Transverse colon (tissue), 4 donors: ENCODE results near the gene ATMIN. TPM values are rescaled to one million over a fixed set of nuclear protein-coding genes. Genes with fewer than 3 reads are reported as not detected.

Experiments used
- DNase-seq: peaks from one replicate; pipeline ENCODE4 v3.0.0-alpha.2; 2019
- H3K27ac ChIP-seq, 4 donors: fragments of 200-600 bp; sonication (generic); 2 replicates each; pipeline ENCODE4 v1.5.1; 2016 to 2018; ENCODE audit warnings: inconsistent platforms in 4 of 4
- H3K27me3 ChIP-seq: fragments of 200-600 bp; sonication (generic); 2 replicates; pipeline ENCODE4 v1.5.1; 2017; ENCODE audit warnings: inconsistent platforms
- H3K36me3 ChIP-seq, 4 donors: fragments of 200-600 bp; sonication (generic); 2 replicates each; pipeline ENCODE4 v1.5.1; 2017 to 2019; ENCODE audit warnings: inconsistent platforms in 4 of 4
- H3K4me1 ChIP-seq, 4 donors: fragments of 200-600 bp; sonication (generic); 2 replicates each; pipeline ENCODE4 v1.5.1; 2017 to 2020; ENCODE audit warnings: inconsistent platforms in 4 of 4
- H3K4me3 ChIP-seq, 4 donors: fragments of 200-600 bp; sonication (generic); 1 replicate in 1 of 4; 2 replicates in 3 of 4; pipeline versions ENCODE4 v1.5.1 to v1.6.1; 2017 to 2019; ENCODE audit warnings: inconsistent platforms in 4 of 4
- H3K9me3 ChIP-seq, 2 donors: fragments of 200-600 bp; sonication (generic); 2 replicates each; pipeline ENCODE4 v1.5.1; 2017 to 2019; ENCODE audit warnings: inconsistent platforms in 2 of 2
- CTCF ChIP-seq, 5 experiments: fragments of 200-600 bp in 3 of 5; fragments of 450-650 bp in 2 of 5; sonication (generic) in 3 of 5; IDR thresholded peaks; 1 replicate in 2 of 5; 2 replicates in 3 of 5; pipeline ENCODE4 v1.5.1; 2016 to 2017; ENCODE audit warnings: antibody characterized with exemption in 5 of 5, inconsistent platforms in 3 of 5, mild to moderate bottlenecking in 2 of 5, moderate library complexity in 1 of 5
- EP300 ChIP-seq: sonication (generic); formaldehyde crosslinking; IDR thresholded peaks from one replicate; pipeline ENCODE4 v1.6.1; 2017; ENCODE audit warnings: antibody characterized with exemption, low read depth
- POLR2A ChIP-seq: fragments of 450-650 bp; IDR thresholded peaks from one replicate; pipeline ENCODE4 v1.6.1; 2016; ENCODE audit warnings: antibody characterized with exemption, mild to moderate bottlenecking, moderate library complexity
- POLR2AphosphoS5 ChIP-seq, 3 donors: sonication (generic); formaldehyde crosslinking; IDR thresholded peaks; one replicate each; pipeline ENCODE4 v1.6.1; 2016; ENCODE audit warnings: antibody characterized with exemption in 3 of 3
- WGBS, 2 donors: methylation state at CpG; one replicate each; pipeline ENCODE4 v1.1.5; 2018; ENCODE audit warnings: low coverage in 1 of 2; 5-methylcytosine and 5-hydroxymethylcytosine counted together
- in situ Hi-C, 4 donors: fragments of 200-750 bp; cut with MboI; loops; one replicate each; pipeline versions ENCODE4 v1.15.0 to v1.15.1; 2017; ENCODE audit warnings: low sequenced_read_pairs in 3 of 4, low pct_ligation_motif_present in 1 of 4, low pct_unique_long_range_greater_than_20kb in 1 of 4
- intact Hi-C: fragments of 100-400 bp; cut with DNase I; formaldehyde crosslinking; loops from one replicate; pipeline ENCODE4 v1.15.1; 2023; ENCODE audit warnings: low total_unique reads
- total RNA-seq, 4 donors: library from RNA; depleted of rRNA; stranded (reverse); fragments of >200 nt; gene quantifications; one replicate each; pipeline ENCODE4 v1.1.0, GENCODE V29; 2016

The ATMIN gene
- total RNA-seq, 4 donors from 2014 or later, result 24.7 to 86.0 (median 35.5) TPM

GRCh38 chr16:80993307-80993706, 42.3 kb upstream of the ATMIN start:
- intact Hi-C loops (no loop called here), in situ Hi-C loops (no loop called here)
- Histone ChIP-seq H3K4me1 (peaks cover 3 to 22% (median 20%) of the 10 kb centered on the region in 4 donors), H3K27me3 (no peaks in the 10 kb centered on the region), H3K27ac (no peak overlapping the region), H3K4me3 (no peak overlapping the region), H3K36me3 (no peaks in the 10 kb centered on the region), H3K9me3 (no peaks in the 10 kb centered on the region)
- WGBS, 2 donors, result 61 to 83% methylated on average over 6 of the region's 6 CpGs
- no peak for DNase-seq
- TF ChIP-seq POLR2A, result no peak
- no peak for TF ChIP-seq POLR2AphosphoS5 (IDR thresholded peaks at IDR 0.05)
- TF ChIP-seq CTCF (IDR thresholded peaks at IDR 0.05), result no peak
- no peak for TF ChIP-seq EP300

GRCh38 chr16:80993834-80994233, 41.8 kb upstream of the ATMIN start:
- intact Hi-C loops, result no loop called here
- in situ Hi-C loops, result no loop called here
- H3K36me3 ChIP-seq, result no peaks in the 10 kb centered on the region
- H3K9me3 ChIP-seq, result no peaks in the 10 kb centered on the region
- no peak for DNase-seq
- TF ChIP-seq EP300 (no peak), POLR2A (no peak), POLR2AphosphoS5 (IDR thresholded peaks at IDR 0.05) (no peak), CTCF (IDR thresholded peaks at IDR 0.05) (no peak)
- H3K4me3 ChIP-seq, result no peak overlapping the region
- H3K4me1 ChIP-seq, result peaks cover 3 to 22% (median 20%) of the 10 kb centered on the region in 4 donors
- H3K27ac ChIP-seq, result peak overlapping the region in 1 of 4 donors; percentile 2
- H3K27me3 ChIP-seq, result no peaks in the 10 kb centered on the region

GRCh38 chr16:80994451-80994850, 41.2 kb upstream of the ATMIN start:
- intact Hi-C loops (no loop called here), in situ Hi-C loops (no loop called here)
- H3K9me3 ChIP-seq, result no peaks in the 10 kb centered on the region
- peaks cover 3 to 22% (median 20%) of the 10 kb centered on the region in 4 donors for H3K4me1 ChIP-seq
- H3K36me3 ChIP-seq, result no peaks in the 10 kb centered on the region
- H3K27me3 ChIP-seq, result no peaks in the 10 kb centered on the region
- no peak overlapping the region for H3K4me3 ChIP-seq
- peak overlapping the region in 1 of 4 donors; percentile 2 for H3K27ac ChIP-seq
- TF ChIP-seq POLR2A (no peak), EP300 (no peak), CTCF (IDR thresholded peaks at IDR 0.05) (no peak)
- DNase-seq, result no peak

- in situ Hi-C loops, result no loop called here
- Histone ChIP-seq H3K4me3 (peak overlapping the region in 2 of 4 donors; percentile 9 to 46), H3K27ac (peak overlapping the region; percentile 45 to 77 (median 71)), H3K36me3 (no peaks in the 10 kb centered on the region), H3K27me3 (no peaks in the 10 kb centered on the region), H3K9me3 (no peaks in the 10 kb centered on the region), H3K4me1 (peaks cover 3 to 22% (median 20%) of the 10 kb centered on the region in 4 donors)
- intact Hi-C loops, result no loop called here
- TF ChIP-seq POLR2AphosphoS5 (IDR thresholded peaks at IDR 0.05) (no peak), EP300 (no peak), CTCF (IDR thresholded peaks at IDR 0.05) (no peak)
- 27 to 28% methylated on average over 4 of the region's 4 CpGs for WGBS, 2 donors
- no peak for DNase-seq
Observed at GRCh38 chr16:80996688-80997138, 38.9 kb upstream of the ATMIN start.
